Gastrocnemius medialis (tissue), 4 donors: ENCODE results near the gene CYP3A4. TPM values are rescaled to one million over a fixed set of nuclear protein-coding genes. Genes with fewer than 3 reads are reported as not detected.
"Not testable (repeated sequence)": the region's sequence is repeated elsewhere in the genome, so short reads cannot be mapped to it uniquely, and the experiment has no call there.

Experiments used
- ATAC-seq, 2 donors: fragments of 150-250 bp; one replicate each; pipeline ENCODE4 v1.9.1; 2016
- DNase-seq, 2 donors: peaks; one replicate each; pipeline ENCODE4 v3.0.0-alpha.2; 2019
- H3K27ac ChIP-seq, 4 donors: fragments of 200-600 bp; sonication (generic); 1 replicate in 1 of 4; 2 replicates in 3 of 4; pipeline ENCODE4 v1.5.1; 2016 to 2018; ENCODE audit warnings: mild to moderate bottlenecking in 2 of 4, moderate library complexity in 1 of 4
- H3K27me3 ChIP-seq, 3 donors: fragments of 200-600 bp; sonication (generic) in 2 of 3; 1 replicate in 1 of 3; 2 replicates in 2 of 3; pipeline versions ENCODE4 v1.5.1 to v1.6.0; 2016 to 2019; ENCODE audit warnings: mild to moderate bottlenecking in 1 of 3, moderate library complexity in 1 of 3
- H3K36me3 ChIP-seq, 2 donors: fragments of 200-600 bp; sonication (generic) in 1 of 2; one replicate each; pipeline ENCODE4 v1.5.1; 2017 to 2018
- H3K4me1 ChIP-seq, 2 donors: fragments of 200-600 bp; sonication (generic) in 1 of 2; one replicate each; pipeline ENCODE4 v1.5.1; 2016 to 2017; ENCODE audit warnings: mild to moderate bottlenecking in 2 of 2
- H3K4me3 ChIP-seq, 4 donors: fragments of 200-600 bp; sonication (generic) in 3 of 4; 1 replicate in 1 of 4; 2 replicates in 3 of 4; pipeline ENCODE4 v1.5.1; 2016 to 2019; ENCODE audit warnings: mild to moderate bottlenecking in 2 of 4
- H3K9me3 ChIP-seq, 3 donors: fragments of 200-600 bp; sonication (generic) in 2 of 3; 1 replicate in 1 of 3; 2 replicates in 2 of 3; pipeline ENCODE4 v1.5.1; 2016 to 2019
- CTCF ChIP-seq, 5 experiments: fragments of 450-650 bp in 3 of 5; fragments of 200-600 bp in 2 of 5; sonication (generic) in 2 of 5; IDR thresholded peaks in 4 of 5; conservative IDR thresholded peaks in 1 of 5; 1 replicate in 4 of 5; 2 replicates in 1 of 5; pipeline ENCODE4 v1.5.1; 2016 to 2019; ENCODE audit warnings: antibody characterized with exemption in 5 of 5, mild to moderate bottlenecking in 3 of 5, moderate library complexity in 3 of 5
- POLR2A ChIP-seq, 2 donors: fragments of 450-650 bp; IDR thresholded peaks; one replicate each; pipeline ENCODE4 v1.6.1; 2017; ENCODE audit warnings: antibody characterized with exemption in 2 of 2, mild to moderate bottlenecking in 2 of 2, moderate library complexity in 2 of 2
- in situ Hi-C, 4 donors: fragments of 200-750 bp; cut with MboI; loops; one replicate each; pipeline versions ENCODE4 v1.15.0 to v1.8.0; 2017; ENCODE audit warnings: low sequenced_read_pairs in 4 of 4
- intact Hi-C: fragments of 100-400 bp; cut with DNase I; formaldehyde crosslinking; loops from one replicate; pipeline ENCODE4 v1.15.1; 2023; ENCODE audit warnings: low total_unique reads
- total RNA-seq, 4 donors: library from RNA; depleted of rRNA; stranded (reverse); fragments of >200 nt; gene quantifications; one replicate each; pipeline versions ENCODE4 v1.1.0 to v1.2.3, GENCODE V29; 2016

CYP3A4 gene
- total RNA-seq, 4 donors from 2014 or later, result 0.71 to 107 (median 2.2) TPM; not detected in 1

GRCh38 chr7:99789441-99790070 lies 5.6 kb upstream of the CYP3A4 start:
- H3K9me3 ChIP-seq, result no peaks in the 10 kb centered on the region
- no peak overlapping the region for H3K4me3 ChIP-seq
- intact Hi-C loops, result loop anchor here (2.0 kb wide), 1 partner anchor 49 kb away; no protein-coding TSS in a partner anchor
- in situ Hi-C loops, result no loop called here
- DNase-seq (peak; percentile 13 to 33), ATAC-seq (peak; percentile 82 to 88)
- H3K27me3 ChIP-seq, result no peaks in the 10 kb centered on the region
- peaks cover 16 to 23% of the 10 kb centered on the region in 2 donors for H3K4me1 ChIP-seq
- TF ChIP-seq CTCF (IDR thresholded peaks at IDR 0.05 in 4 of 5, conservative IDR thresholded peaks at IDR 0.05 in 1 of 5) (no peak), POLR2A (IDR thresholded peaks at IDR 0.05) (no peak)
- peak overlapping the region in 2 of 4 donors; percentile 18 to 28 for H3K27ac ChIP-seq
- no peaks in the 10 kb centered on the region for H3K36me3 ChIP-seq

GRCh38 chr7:99788554-99788953 lies 4.6 kb upstream of the CYP3A4 start:
- in situ Hi-C loops, result no loop called here
- H3K9me3 ChIP-seq, result no peaks in the 10 kb centered on the region
- H3K36me3 ChIP-seq, result no peaks in the 10 kb centered on the region
- DNase-seq (no peak), ATAC-seq (no peak)
- no peak overlapping the region for H3K4me3 ChIP-seq
- H3K27me3 ChIP-seq, result no peaks in the 10 kb centered on the region
- intact Hi-C loops, result loop anchor here (2.0 kb wide), 1 partner anchor 48 kb away; no protein-coding TSS in a partner anchor
- no peak overlapping the region for H3K27ac ChIP-seq
- TF ChIP-seq CTCF (IDR thresholded peaks at IDR 0.05 in 4 of 5, conservative IDR thresholded peaks at IDR 0.05 in 1 of 5), result no peak
- no peak for TF ChIP-seq POLR2A (IDR thresholded peaks at IDR 0.05)
- peaks cover 21 to 33% of the 10 kb centered on the region in 2 donors for H3K4me1 ChIP-seq

- H3K36me3 ChIP-seq, result no peaks in the 10 kb centered on the region
- H3K27me3 ChIP-seq, result no peaks in the 10 kb centered on the region
- no peak for ATAC-seq
- no peak for DNase-seq
- H3K9me3 ChIP-seq, result no peaks in the 10 kb centered on the region
- intact Hi-C loops (no loop called here), in situ Hi-C loops (no loop called here)
- peaks cover 21 to 33% of the 10 kb centered on the region in 2 donors for H3K4me1 ChIP-seq
- no peak overlapping the region for H3K27ac ChIP-seq
- no peak for TF ChIP-seq POLR2A (IDR thresholded peaks at IDR 0.05)
- TF ChIP-seq CTCF (IDR thresholded peaks at IDR 0.05 in 4 of 5, conservative IDR thresholded peaks at IDR 0.05 in 1 of 5), result no peak
- H3K4me3 ChIP-seq, result no peak overlapping the region
Observed at GRCh38 chr7:99786726-99787335, 2.8 kb upstream of the CYP3A4 start.

GRCh38 chr7:99785654-99786053 lies 1.7 kb upstream of the CYP3A4 start:
- in situ Hi-C loops, H3K4me3 ChIP-seq, H3K27ac ChIP-seq, H3K27me3 ChIP-seq, intact Hi-C loops, H3K9me3 ChIP-seq, DNase-seq, ATAC-seq, H3K36me3 ChIP-seq: not testable (repeated sequence)
- peaks cover 21 to 33% of the 10 kb centered on the region in 2 donors for H3K4me1 ChIP-seq
